ENCODE measurements around the gene BRAT1.
A peak's percentile ranks its signal among the peaks of the same experiment; 100 is the strongest.

The BRAT1 gene

GRCh38 chr7:2507917-2508306 is 47.4 kb downstream of the BRAT1 start:
- Histone ChIP-seq H3K27ac (ENCODE audit: low read length) (no peak overlapping the region), H3K27me3 (ENCODE audit: control insufficient read depth, insufficient read depth, low read length) (no peaks in the 10 kb centered on the region), H3K9ac (ENCODE audit: low read length) (no peak overlapping the region), H3K9me3 (ENCODE audit: control insufficient read depth, low read depth, low read length) (no peaks in the 10 kb centered on the region), H3K36me3 (ENCODE audit: control insufficient read depth, low read depth, low read length) (no peaks in the 10 kb centered on the region), H3K4me1 (ENCODE audit: control insufficient read depth, low read depth, low read length) (peaks cover 9% of the 10 kb centered on the region), H3K4me3 (ENCODE audit: low read length) (no peak overlapping the region)

GRCh38 chr7:2507208-2507916 is 48.0 kb downstream of the BRAT1 start:
- Histone ChIP-seq H3K4me3 (ENCODE audit: low read length) (no peak overlapping the region), H3K9me3 (ENCODE audit: control insufficient read depth, low read depth, low read length) (no peaks in the 10 kb centered on the region), H3K27ac (ENCODE audit: low read length) (no peak overlapping the region), H3K9ac (ENCODE audit: low read length) (no peak overlapping the region), H3K27me3 (ENCODE audit: control insufficient read depth, insufficient read depth, low read length) (no peaks in the 10 kb centered on the region), H3K36me3 (ENCODE audit: control insufficient read depth, low read depth, low read length) (no peaks in the 10 kb centered on the region), H3K4me1 (ENCODE audit: control insufficient read depth, low read depth, low read length) (peaks cover 9% of the 10 kb centered on the region)

GRCh38 chr7:2505401-2505800 is 49.9 kb downstream of the BRAT1 start:
- Histone ChIP-seq H3K27me3 (ENCODE audit: control insufficient read depth, insufficient read depth, low read length) (no peaks in the 10 kb centered on the region), H3K4me1 (ENCODE audit: control insufficient read depth, low read depth, low read length) (peaks cover 12% of the 10 kb centered on the region), H3K4me3 (ENCODE audit: low read length) (no peak overlapping the region), H3K9ac (ENCODE audit: low read length) (no peak overlapping the region), H3K27ac (ENCODE audit: low read length) (no peak overlapping the region), H3K36me3 (ENCODE audit: control insufficient read depth, low read depth, low read length) (no peaks in the 10 kb centered on the region), H3K9me3 (ENCODE audit: control insufficient read depth, low read depth, low read length) (no peaks in the 10 kb centered on the region)

- H3K36me3 ChIP-seq (ENCODE audit: control insufficient read depth, low read depth, low read length), result no peaks in the 10 kb centered on the region
- H3K27me3 ChIP-seq (ENCODE audit: control insufficient read depth, insufficient read depth, low read length), result no peaks in the 10 kb centered on the region
- H3K27ac ChIP-seq (ENCODE audit: low read length), result no peak overlapping the region
- H3K4me1 ChIP-seq (ENCODE audit: control insufficient read depth, low read depth, low read length), result peaks cover 17% of the 10 kb centered on the region
- no peaks in the 10 kb centered on the region for H3K9me3 ChIP-seq (ENCODE audit: control insufficient read depth, low read depth, low read length)
- H3K9ac ChIP-seq (ENCODE audit: low read length), result no peak overlapping the region
- H3K4me3 ChIP-seq (ENCODE audit: low read length), result no peak overlapping the region
Measured at GRCh38 chr7:2504889-2505375, 50.4 kb downstream of the BRAT1 start.

GRCh38 chr7:2504128-2504888 is 51.0 kb downstream of the BRAT1 start:
- Histone ChIP-seq H3K9ac (ENCODE audit: low read length) (no peak overlapping the region), H3K27ac (ENCODE audit: low read length) (no peak overlapping the region), H3K27me3 (ENCODE audit: control insufficient read depth, insufficient read depth, low read length) (no peaks in the 10 kb centered on the region), H3K4me1 (ENCODE audit: control insufficient read depth, low read depth, low read length) (peaks cover 21% of the 10 kb centered on the region), H3K9me3 (ENCODE audit: control insufficient read depth, low read depth, low read length) (no peaks in the 10 kb centered on the region), H3K36me3 (ENCODE audit: control insufficient read depth, low read depth, low read length) (no peaks in the 10 kb centered on the region), H3K4me3 (ENCODE audit: low read length) (no peak overlapping the region)

GRCh38 chr7:2503056-2503941 is 52.0 kb downstream of the BRAT1 start:
- no peak overlapping the region for H3K27ac ChIP-seq (ENCODE audit: low read length)
- no peaks in the 10 kb centered on the region for H3K9me3 ChIP-seq (ENCODE audit: control insufficient read depth, low read depth, low read length)
- H3K4me3 ChIP-seq (ENCODE audit: low read length), result no peak overlapping the region
- no peaks in the 10 kb centered on the region for H3K27me3 ChIP-seq (ENCODE audit: control insufficient read depth, insufficient read depth, low read length)
- no peaks in the 10 kb centered on the region for H3K36me3 ChIP-seq (ENCODE audit: control insufficient read depth, low read depth, low read length)
- peaks cover 20% of the 10 kb centered on the region for H3K4me1 ChIP-seq (ENCODE audit: control insufficient read depth, low read depth, low read length)
- H3K9ac ChIP-seq (ENCODE audit: low read length), result no peak overlapping the region

GRCh38 chr7:2502647-2502966 is 52.7 kb downstream of the BRAT1 start:
- Histone ChIP-seq H3K9ac (ENCODE audit: low read length) (no peak overlapping the region), H3K4me3 (ENCODE audit: low read length) (no peak overlapping the region), H3K36me3 (ENCODE audit: control insufficient read depth, low read depth, low read length) (no peaks in the 10 kb centered on the region), H3K27me3 (ENCODE audit: control insufficient read depth, insufficient read depth, low read length) (no peaks in the 10 kb centered on the region), H3K27ac (ENCODE audit: low read length) (no peak overlapping the region), H3K9me3 (ENCODE audit: control insufficient read depth, low read depth, low read length) (no peaks in the 10 kb centered on the region), H3K4me1 (ENCODE audit: control insufficient read depth, low read depth, low read length) (peaks cover 25% of the 10 kb centered on the region)

GRCh38 chr7:2501947-2502646 is 53.2 kb downstream of the BRAT1 start:
- H3K9ac ChIP-seq (ENCODE audit: low read length), result no peak overlapping the region
- H3K27me3 ChIP-seq (ENCODE audit: control insufficient read depth, insufficient read depth, low read length), result no peaks in the 10 kb centered on the region
- no peaks in the 10 kb centered on the region for H3K9me3 ChIP-seq (ENCODE audit: control insufficient read depth, low read depth, low read length)
- no peaks in the 10 kb centered on the region for H3K36me3 ChIP-seq (ENCODE audit: control insufficient read depth, low read depth, low read length)
- H3K4me3 ChIP-seq (ENCODE audit: low read length), result no peak overlapping the region
- H3K27ac ChIP-seq (ENCODE audit: low read length), result no peak overlapping the region
- peaks cover 25% of the 10 kb centered on the region for H3K4me1 ChIP-seq (ENCODE audit: control insufficient read depth, low read depth, low read length)

- peaks cover 28% of the 10 kb centered on the region for H3K4me1 ChIP-seq (ENCODE audit: control insufficient read depth, low read depth, low read length)
- no peaks in the 10 kb centered on the region for H3K9me3 ChIP-seq (ENCODE audit: control insufficient read depth, low read depth, low read length)
- no peak overlapping the region for H3K4me3 ChIP-seq (ENCODE audit: low read length)
- H3K27ac ChIP-seq (ENCODE audit: low read length), result no peak overlapping the region
- no peaks in the 10 kb centered on the region for H3K36me3 ChIP-seq (ENCODE audit: control insufficient read depth, low read depth, low read length)
- H3K9ac ChIP-seq (ENCODE audit: low read length), result peak overlapping the region; percentile 28
- no peaks in the 10 kb centered on the region for H3K27me3 ChIP-seq (ENCODE audit: control insufficient read depth, insufficient read depth, low read length)
Measured at GRCh38 chr7:2500701-2501100, 54.6 kb downstream of the BRAT1 start.

GRCh38 chr7:2499719-2500430 is 55.4 kb downstream of the BRAT1 start:
- H3K4me3 ChIP-seq (ENCODE audit: low read length), result no peak overlapping the region
- peak overlapping the region; percentile 53 for H3K27ac ChIP-seq (ENCODE audit: low read length)
- H3K9ac ChIP-seq (ENCODE audit: low read length), result peak overlapping the region; percentile 28
- H3K36me3 ChIP-seq (ENCODE audit: control insufficient read depth, low read depth, low read length), result no peaks in the 10 kb centered on the region
- no peaks in the 10 kb centered on the region for H3K9me3 ChIP-seq (ENCODE audit: control insufficient read depth, low read depth, low read length)
- H3K27me3 ChIP-seq (ENCODE audit: control insufficient read depth, insufficient read depth, low read length), result no peaks in the 10 kb centered on the region
- H3K4me1 ChIP-seq (ENCODE audit: control insufficient read depth, low read depth, low read length), result peaks cover 28% of the 10 kb centered on the region
